NT2/D1 (cell line): Measurements from ENCODE around the gene ACIN1.

Source experiments
- DNase-seq: peaks from one replicate; pipeline ENCODE4 v3.0.0-alpha.2; 2011; ENCODE audit warnings: low read depth, low spot score
- H3K27me3 ChIP-seq: 2 replicates; pipeline ENCODE4 v1.6.0; 2011; ENCODE audit warnings: mild to moderate bottlenecking; ENCODE audit not compliant: insufficient read length, insufficient read depth
- H3K36me3 ChIP-seq: 2 replicates; pipeline ENCODE4 v1.6.1; 2011; ENCODE audit warnings: mild to moderate bottlenecking, low read length, mixed read lengths; ENCODE audit not compliant: insufficient read depth, insufficient read length
- H3K4me1 ChIP-seq: 2 replicates; pipeline ENCODE4 v1.5.1; 2011; ENCODE audit not compliant: insufficient read depth, insufficient read length
- H3K4me3 ChIP-seq: 2 replicates; pipeline ENCODE4 v1.5.1; 2011; ENCODE audit warnings: low read depth; ENCODE audit not compliant: insufficient read length
- H3K9ac ChIP-seq: 2 replicates; pipeline ENCODE4 v1.6.0; 2011; ENCODE audit warnings: low read depth; ENCODE audit not compliant: insufficient read length
- H3K9me3 ChIP-seq: 2 replicates; pipeline ENCODE4 v1.5.1; 2011; ENCODE audit warnings: mild to moderate bottlenecking, low read length; ENCODE audit not compliant: insufficient read depth
- SUZ12 ChIP-seq: IDR thresholded peaks from 2 replicates; pipeline ENCODE4 v1.6.1; 2011; ENCODE audit not compliant: insufficient read length, insufficient read depth; ENCODE audit errors: extremely low read depth
- YY1 ChIP-seq: IDR thresholded peaks from 2 replicates; pipeline ENCODE4 v1.6.1; 2011; ENCODE audit not compliant: insufficient read length, insufficient read depth
- ZNF274 ChIP-seq: IDR thresholded peaks from 2 replicates; pipeline ENCODE4 v1.6.1; 2011; ENCODE audit warnings: mild to moderate bottlenecking, low read depth, low read length

The ACIN1 gene

GRCh38 chr14:23035303-23036144 is 59.4 kb downstream of the ACIN1 start:
- no peak for TF ChIP-seq SUZ12
- Histone ChIP-seq H3K36me3 (peaks cover 32% of the 10 kb centered on the region), H3K4me1 (peaks cover 4% of the 10 kb centered on the region), H3K9me3 (no peaks in the 10 kb centered on the region), H3K4me3 (no peak overlapping the region), H3K27me3 (no peaks in the 10 kb centered on the region), H3K9ac (no peak overlapping the region)
- no peak for DNase-seq

- peak within 1 kb of the TSS; percentile 97 for H3K9ac ChIP-seq
- H3K4me3 ChIP-seq, result peak within 1 kb of the TSS; percentile 79
- DNase-seq, result peak; percentile 87
- peaks cover 34% of the 10 kb centered on the region for H3K36me3 ChIP-seq
- no peaks in the 10 kb centered on the region for H3K27me3 ChIP-seq
- no peak for TF ChIP-seq SUZ12
- peak; percentile 95 for TF ChIP-seq YY1
- no peak for TF ChIP-seq ZNF274
- no peaks in the 10 kb centered on the region for H3K9me3 ChIP-seq
- H3K4me1 ChIP-seq, result peaks cover 4% of the 10 kb centered on the region
Observed at GRCh38 chr14:23034498-23035302, 60.2 kb downstream of the ACIN1 start, which contains the start of gene PSMB5. Gene PSMB5, minus strand, starts transcription at chr14:23034900. Its CDS starts 19 bp downstream, at chr14:23034881.

- Histone ChIP-seq H3K27me3 (no peaks in the 10 kb centered on the region), H3K4me3 (peak overlapping the region; percentile 79), H3K9me3 (no peaks in the 10 kb centered on the region), H3K36me3 (peaks cover 41% of the 10 kb centered on the region), H3K9ac (peak overlapping the region; percentile 97), H3K4me1 (peaks cover 4% of the 10 kb centered on the region)
- no peak for DNase-seq
- no peak for TF ChIP-seq YY1
- no peak for TF ChIP-seq ZNF274
- no peak for TF ChIP-seq SUZ12
Observed at GRCh38 chr14:23033801-23034497, 61.0 kb downstream of the ACIN1 start.

GRCh38 chr14:23033251-23033727 is 61.6 kb downstream of the ACIN1 start:
- TF ChIP-seq SUZ12 (no peak), ZNF274 (no peak), YY1 (no peak)
- Histone ChIP-seq H3K9me3 (no peaks in the 10 kb centered on the region), H3K27me3 (no peaks in the 10 kb centered on the region), H3K36me3 (peaks cover 47% of the 10 kb centered on the region), H3K4me3 (no peak overlapping the region), H3K9ac (peak overlapping the region; percentile 11), H3K4me1 (peaks cover 4% of the 10 kb centered on the region)
- DNase-seq, result no peak

- Histone ChIP-seq H3K4me1 (peaks cover 7% of the 10 kb centered on the region), H3K36me3 (peaks cover 61% of the 10 kb centered on the region), H3K4me3 (no peak overlapping the region), H3K9me3 (no peaks in the 10 kb centered on the region), H3K27me3 (no peaks in the 10 kb centered on the region), H3K9ac (no peak overlapping the region)
- TF ChIP-seq SUZ12, result no peak
- TF ChIP-seq ZNF274, result no peak
- TF ChIP-seq YY1, result no peak
- DNase-seq, result no peak
Observed at GRCh38 chr14:23030936-23031335, 64.0 kb downstream of the ACIN1 start.

- no peaks in the 10 kb centered on the region for H3K9me3 ChIP-seq
- DNase-seq, result no peak
- H3K4me3 ChIP-seq, result no peak overlapping the region
- peaks cover 15% of the 10 kb centered on the region for H3K4me1 ChIP-seq
- peaks cover 78% of the 10 kb centered on the region for H3K36me3 ChIP-seq
- TF ChIP-seq SUZ12 (no peak), ZNF274 (no peak), YY1 (no peak)
- no peak overlapping the region for H3K9ac ChIP-seq
- no peaks in the 10 kb centered on the region for H3K27me3 ChIP-seq
Observed at GRCh38 chr14:23028799-23029198, 66.1 kb downstream of the ACIN1 start.
